Activated CD4-positive, alpha-beta T cell treated with anti-CD3 and anti-CD28 coated beads, Interleukin-2, amount 50 U/mL, for 24 hours (primary cell): ENCODE data around the gene SEC23B.

Source experiments
- DNase-seq, 2 donors: peaks; one replicate each; pipeline ENCODE4 v3.0.0-alpha.2; 2020; ENCODE audit warnings: low read depth in 1 of 2, low spot score in 1 of 2

Gene SEC23B

GRCh38 chr20:18587665-18588573 lies 80.2 kb downstream of the SEC23B start, which contains the start of gene DTD1:
Gene DTD1, plus strand, starts transcription at chr20:18588054. Its CDS starts 19 bp downstream, at chr20:18588073.
- peak; percentile 63 to 81 for DNase-seq

DNA sequence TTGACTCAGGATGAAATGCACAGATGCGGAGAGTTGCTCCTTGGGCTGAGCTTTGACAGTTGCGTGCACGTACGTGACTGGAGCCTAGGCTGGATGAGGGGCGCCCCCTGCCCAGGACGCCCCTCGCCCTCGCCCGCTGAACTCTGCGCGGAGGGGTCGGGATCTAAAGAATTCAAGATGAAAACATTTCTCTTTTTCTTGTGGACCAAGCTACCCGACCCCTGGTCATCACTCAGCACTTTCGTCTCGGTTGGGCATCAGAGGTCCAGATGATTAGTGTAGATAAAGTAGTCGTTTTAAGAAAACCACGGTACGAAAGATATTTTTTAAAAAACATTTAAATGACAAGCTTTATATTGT lies 80.8 kb downstream of the SEC23B start:
- no peak for DNase-seq

DNA sequence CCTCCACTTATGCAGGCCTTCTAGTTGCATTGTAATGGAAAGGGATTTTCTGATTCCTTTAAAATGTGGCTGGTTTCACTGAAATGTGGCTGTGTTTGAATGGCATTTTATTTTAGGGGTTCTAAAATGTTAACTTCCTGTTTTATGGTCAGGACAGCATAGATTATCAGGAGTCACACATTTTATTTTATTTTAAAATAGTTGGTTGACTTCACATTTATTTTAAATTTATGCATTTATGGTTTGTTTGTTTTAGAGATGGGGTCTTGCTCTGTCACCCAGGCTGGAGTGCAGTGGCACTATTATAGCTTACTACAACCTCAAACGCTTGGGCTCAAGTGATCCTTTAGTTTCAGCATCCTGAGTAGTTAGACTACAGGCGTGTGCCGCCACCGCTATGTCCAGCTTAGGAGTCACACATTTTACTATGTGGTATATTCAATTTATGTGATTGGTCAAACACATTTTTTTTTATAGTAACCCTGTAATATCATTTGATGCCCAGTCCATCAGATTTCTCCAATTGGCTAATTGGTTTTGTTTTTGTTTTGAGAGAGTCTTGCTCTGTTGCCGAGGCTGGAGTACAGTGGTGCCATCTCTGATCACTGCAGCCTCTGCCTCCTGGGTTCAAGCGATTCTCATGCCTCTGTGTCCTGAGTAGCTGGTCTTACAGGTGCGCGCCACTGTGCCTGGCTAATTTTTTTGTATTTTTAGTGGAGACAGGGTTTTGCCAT lies 82.4 kb downstream of the SEC23B start:
- DNase-seq: no peak

- DNase-seq: no peak
These were observed 88.5 kb downstream of the SEC23B start for GRCh38 chr20:18596270-18596669.

DNA sequence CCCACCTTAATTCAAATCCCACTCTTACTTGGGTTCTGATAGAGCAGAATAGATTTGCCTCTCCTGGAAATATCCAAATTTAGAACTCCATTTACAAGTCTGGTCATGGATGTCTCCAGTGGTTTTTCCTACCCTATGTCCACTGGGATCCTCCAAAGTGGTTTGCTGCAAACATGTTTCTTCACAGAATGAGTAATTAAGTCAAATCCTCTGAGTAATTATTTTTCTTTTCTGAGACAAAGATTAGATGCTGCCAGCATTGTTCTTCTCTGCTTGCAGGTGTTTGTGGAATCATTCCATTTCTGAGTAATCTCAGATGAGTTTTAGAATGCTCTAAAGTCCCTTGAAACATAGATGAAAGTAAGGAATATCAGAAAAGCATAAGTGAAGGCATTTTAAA lies 102.0 kb downstream of the SEC23B start:
- no peak for DNase-seq
